Neural cell (in vitro differentiated cells): ENCODE measurements around the gene SMIM1. TPM values are rescaled to one million over a fixed set of nuclear protein-coding genes. Genes with fewer than 3 reads are reported as not detected.
"Not testable (repeated sequence)": the region's sequence is repeated elsewhere in the genome, so short reads cannot be mapped to it uniquely, and the experiment has no call there.

ENCODE experiments used
- H2AFZ ChIP-seq: fragments of 200-600, 300-800 bp; sonication (generic), shearing (Covaris generic); 2 replicates; pipeline ENCODE4 v1.6.0; 2014; ENCODE audit warnings: low read depth, mild to moderate bottlenecking, antibody characterized with exemption, low read length, moderate library complexity
- H3F3A ChIP-seq: fragments of 200-600 bp; shearing (Covaris generic); 2 replicates; pipeline ENCODE4 v1.6.1; 2016; ENCODE audit warnings: mild to moderate bottlenecking, moderate library complexity, mixed read lengths, antibody characterized with exemption, low read length; ENCODE audit not compliant: insufficient read depth, poor library complexity, severe bottlenecking
- H3K27ac ChIP-seq: fragments of 200-600, 300-800 bp; sonication (generic), shearing (Covaris generic); 2 replicates; pipeline ENCODE4 v1.5.1; 2014; ENCODE audit warnings: mild to moderate bottlenecking, low read length, moderate library complexity
- H3K27me3 ChIP-seq: fragments of 300-800, 200-600 bp; sonication (generic), shearing (Covaris generic); 2 replicates; pipeline ENCODE4 v1.6.0; 2014; ENCODE audit warnings: mild to moderate bottlenecking, low read depth, low read length, moderate library complexity; ENCODE audit not compliant: insufficient read depth
- H3K36me3 ChIP-seq: fragments of 300-800, 200-600 bp; sonication (generic), shearing (Covaris generic); 2 replicates; pipeline ENCODE4 v1.5.1; 2014; ENCODE audit warnings: mild to moderate bottlenecking, antibody characterized with exemption, low read length, moderate library complexity; ENCODE audit not compliant: insufficient read depth
- H3K4me2 ChIP-seq: fragments of 300-800, 200-600 bp; sonication (generic), shearing (Covaris generic); 2 replicates; pipeline ENCODE4 v1.6.0; 2014; ENCODE audit warnings: mild to moderate bottlenecking, low read length
- H3K4me3 ChIP-seq: fragments of 300-800, 200-600 bp; sonication (generic), shearing (Covaris generic); 2 replicates; pipeline ENCODE4 v1.5.1; 2014; ENCODE audit warnings: mild to moderate bottlenecking, low read length, moderate library complexity
- H3K79me2 ChIP-seq: fragments of 200-600 bp; shearing (Covaris generic); replicated peaks from 2 replicates; pipeline ENCODE4 v1.6.0; 2014; ENCODE audit warnings: mild to moderate bottlenecking, low read length, moderate library complexity; ENCODE audit not compliant: insufficient read depth
- H3K9ac ChIP-seq: fragments of 300-800, 200-600 bp; sonication (generic), shearing (Covaris generic); 2 replicates; pipeline ENCODE4 v1.6.1; 2016; ENCODE audit warnings: mild to moderate bottlenecking, low read length, mixed read lengths
- H3K9me2 ChIP-seq: fragments of 200-600 bp; shearing (Covaris generic); 2 replicates; pipeline ENCODE4 v1.6.1; 2016; ENCODE audit warnings: mild to moderate bottlenecking, low read length, mixed read lengths; ENCODE audit not compliant: insufficient read depth
- H3K9me3 ChIP-seq: fragments of 200-600, 300-800 bp; sonication (generic), shearing (Covaris generic); 2 replicates; pipeline ENCODE4 v1.6.1; 2016; ENCODE audit warnings: mild to moderate bottlenecking, mixed run types, low read length, moderate library complexity, mixed read lengths
- H4K20me1 ChIP-seq: fragments of 200-600 bp; shearing (Covaris generic); 2 replicates; pipeline ENCODE4 v1.6.1; 2016; ENCODE audit warnings: mild to moderate bottlenecking, mixed run types; ENCODE audit not compliant: insufficient read depth
- EP300 ChIP-seq: fragments of 450-650 bp; conservative IDR thresholded peaks from 2 replicates; pipeline ENCODE4 v1.6.1; 2014; ENCODE audit warnings: antibody characterized with exemption, mild to moderate bottlenecking, moderate library complexity; ENCODE audit not compliant: poor library complexity, severe bottlenecking
- EZH2 ChIP-seq: fragments of 200-600, 300-800 bp; shearing (Covaris generic), sonication (generic); IDR thresholded peaks from 2 replicates; pipeline ENCODE4 v1.6.1; 2014; ENCODE audit warnings: antibody characterized with exemption, low read length, borderline replicate concordance, mild to moderate bottlenecking; ENCODE audit not compliant: insufficient read depth, poor library complexity, severe bottlenecking
- MXI1 ChIP-seq: fragments of 450-650 bp; conservative IDR thresholded peaks from 2 replicates; pipeline ENCODE4 v1.6.1; 2014; ENCODE audit warnings: antibody characterized with exemption, mild to moderate bottlenecking; ENCODE audit not compliant: poor library complexity, severe bottlenecking
- POLR2AphosphoS5 ChIP-seq: IDR thresholded peaks from 2 replicates; pipeline ENCODE4 v1.6.1; 2012
- RAD21 ChIP-seq: fragments of 450-650 bp; conservative IDR thresholded peaks from 2 replicates; pipeline ENCODE4 v1.6.1; 2014; ENCODE audit warnings: antibody characterized with exemption, mild to moderate bottlenecking, moderate library complexity
- SMC3 ChIP-seq: fragments of 450-650 bp; conservative IDR thresholded peaks from 2 replicates; pipeline ENCODE4 v1.6.1; 2014; ENCODE audit warnings: antibody characterized with exemption, mild to moderate bottlenecking, moderate library complexity; ENCODE audit not compliant: poor library complexity
- TAF1 ChIP-seq: IDR thresholded peaks from 2 replicates; pipeline ENCODE4 v1.6.1; 2012; ENCODE audit warnings: low read depth
- polyA plus RNA-seq: library from polyadenylated mRNA; depleted of rRNA; stranded (reverse); fragments of >200 nt; gene quantifications from 2 replicates; pipeline ENCODE4 v1.2.3, GENCODE V29; 2014
- TF ChIP-seq, protein P1 (sequence below): fragments of 450-650 bp; IDR thresholded peaks from 2 replicates; pipeline ENCODE4 v1.5.1; 2014; ENCODE audit warnings: antibody characterized with exemption, mild to moderate bottlenecking, moderate library complexity; ENCODE audit not compliant: poor library complexity, severe bottlenecking
- TF ChIP-seq, protein P2 (sequence below): IDR thresholded peaks from 2 replicates; pipeline ENCODE4 v1.6.1; 2012; ENCODE audit warnings: borderline replicate concordance

Gene SMIM1
- polyA plus RNA-seq, 1 donor from 2014 or later, result not detected

DNA sequence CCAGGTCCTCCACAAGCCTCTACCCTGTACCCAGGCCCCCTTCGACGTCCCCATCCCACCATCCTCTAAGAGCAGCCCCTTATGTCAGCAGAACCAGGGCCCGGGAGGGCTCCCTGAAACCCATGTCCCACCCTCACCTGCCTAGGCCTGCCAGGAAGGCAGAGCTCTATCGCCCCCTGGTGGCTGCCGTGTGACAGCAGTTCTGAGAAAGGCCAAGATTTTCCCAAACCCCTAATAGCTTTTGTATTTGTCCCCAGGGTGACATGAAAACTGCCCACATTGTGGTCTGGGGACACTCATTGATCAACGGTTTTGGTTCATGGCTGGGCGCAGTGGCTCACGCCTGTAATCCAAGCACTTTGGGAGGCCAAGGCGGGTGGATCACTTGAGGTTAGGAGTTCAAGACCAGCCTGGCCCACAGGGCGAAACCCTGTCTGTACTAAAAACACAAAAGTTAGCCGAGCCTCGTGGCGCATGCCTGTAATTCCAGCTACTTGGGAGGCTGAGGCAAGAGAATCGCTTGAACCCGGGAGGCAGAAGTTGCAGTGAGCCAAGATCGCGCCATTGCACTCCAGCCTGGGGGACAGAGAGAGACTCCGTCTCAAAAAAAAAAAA, 48.0 kb upstream of the SMIM1 start:
- H3K9me3 ChIP-seq, H2AFZ ChIP-seq, H4K20me1 ChIP-seq, H3K4me2 ChIP-seq, H3K27me3 ChIP-seq, H3K27ac ChIP-seq, H3K36me3 ChIP-seq, H3K79me2 ChIP-seq, H3F3A ChIP-seq, H3K9me2 ChIP-seq, H3K9ac ChIP-seq, H3K4me3 ChIP-seq: not testable (repeated sequence)
- TF ChIP-seq SMC3 (peak; percentile 87), RAD21 (peak; percentile 82)
- TF ChIP-seq, protein P1, sequence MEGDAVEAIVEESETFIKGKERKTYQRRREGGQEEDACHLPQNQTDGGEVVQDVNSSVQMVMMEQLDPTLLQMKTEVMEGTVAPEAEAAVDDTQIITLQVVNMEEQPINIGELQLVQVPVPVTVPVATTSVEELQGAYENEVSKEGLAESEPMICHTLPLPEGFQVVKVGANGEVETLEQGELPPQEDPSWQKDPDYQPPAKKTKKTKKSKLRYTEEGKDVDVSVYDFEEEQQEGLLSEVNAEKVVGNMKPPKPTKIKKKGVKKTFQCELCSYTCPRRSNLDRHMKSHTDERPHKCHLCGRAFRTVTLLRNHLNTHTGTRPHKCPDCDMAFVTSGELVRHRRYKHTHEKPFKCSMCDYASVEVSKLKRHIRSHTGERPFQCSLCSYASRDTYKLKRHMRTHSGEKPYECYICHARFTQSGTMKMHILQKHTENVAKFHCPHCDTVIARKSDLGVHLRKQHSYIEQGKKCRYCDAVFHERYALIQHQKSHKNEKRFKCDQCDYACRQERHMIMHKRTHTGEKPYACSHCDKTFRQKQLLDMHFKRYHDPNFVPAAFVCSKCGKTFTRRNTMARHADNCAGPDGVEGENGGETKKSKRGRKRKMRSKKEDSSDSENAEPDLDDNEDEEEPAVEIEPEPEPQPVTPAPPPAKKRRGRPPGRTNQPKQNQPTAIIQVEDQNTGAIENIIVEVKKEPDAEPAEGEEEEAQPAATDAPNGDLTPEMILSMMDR, result peak; percentile 93

DNA sequence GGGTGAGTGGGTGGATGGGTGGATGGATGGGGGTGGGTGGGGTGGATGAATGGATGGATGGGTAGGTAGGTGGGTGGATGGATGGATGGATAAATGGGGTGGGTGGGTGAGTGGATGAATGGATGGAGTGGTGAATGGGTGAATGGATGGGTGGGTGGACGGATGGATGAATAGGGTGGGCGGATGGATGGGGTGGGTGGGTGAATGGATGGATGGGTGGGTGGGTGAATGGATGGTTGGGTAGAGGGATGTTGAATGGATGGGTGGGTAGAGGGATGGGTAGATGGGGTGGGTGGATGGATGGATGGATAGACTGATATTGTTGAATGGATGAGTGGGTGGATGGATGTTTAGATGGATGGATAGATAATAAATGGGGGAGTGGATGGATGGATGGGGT, 47.2 kb upstream of the SMIM1 start:
- Histone ChIP-seq H3F3A (no peaks in the 10 kb centered on the region), H2AFZ (no peak overlapping the region), H3K9ac (no peak overlapping the region), H3K27ac (no peak overlapping the region), H3K4me3 (no peak overlapping the region), H3K9me2 (no peaks in the 10 kb centered on the region), H3K36me3 (no peaks in the 10 kb centered on the region), H3K79me2 (no peaks in the 10 kb centered on the region), H3K4me2 (no peak overlapping the region), H3K27me3 (no peaks in the 10 kb centered on the region), H3K9me3 (no peaks in the 10 kb centered on the region), H4K20me1 (no peaks in the 10 kb centered on the region)
- TF ChIP-seq, protein P2, sequence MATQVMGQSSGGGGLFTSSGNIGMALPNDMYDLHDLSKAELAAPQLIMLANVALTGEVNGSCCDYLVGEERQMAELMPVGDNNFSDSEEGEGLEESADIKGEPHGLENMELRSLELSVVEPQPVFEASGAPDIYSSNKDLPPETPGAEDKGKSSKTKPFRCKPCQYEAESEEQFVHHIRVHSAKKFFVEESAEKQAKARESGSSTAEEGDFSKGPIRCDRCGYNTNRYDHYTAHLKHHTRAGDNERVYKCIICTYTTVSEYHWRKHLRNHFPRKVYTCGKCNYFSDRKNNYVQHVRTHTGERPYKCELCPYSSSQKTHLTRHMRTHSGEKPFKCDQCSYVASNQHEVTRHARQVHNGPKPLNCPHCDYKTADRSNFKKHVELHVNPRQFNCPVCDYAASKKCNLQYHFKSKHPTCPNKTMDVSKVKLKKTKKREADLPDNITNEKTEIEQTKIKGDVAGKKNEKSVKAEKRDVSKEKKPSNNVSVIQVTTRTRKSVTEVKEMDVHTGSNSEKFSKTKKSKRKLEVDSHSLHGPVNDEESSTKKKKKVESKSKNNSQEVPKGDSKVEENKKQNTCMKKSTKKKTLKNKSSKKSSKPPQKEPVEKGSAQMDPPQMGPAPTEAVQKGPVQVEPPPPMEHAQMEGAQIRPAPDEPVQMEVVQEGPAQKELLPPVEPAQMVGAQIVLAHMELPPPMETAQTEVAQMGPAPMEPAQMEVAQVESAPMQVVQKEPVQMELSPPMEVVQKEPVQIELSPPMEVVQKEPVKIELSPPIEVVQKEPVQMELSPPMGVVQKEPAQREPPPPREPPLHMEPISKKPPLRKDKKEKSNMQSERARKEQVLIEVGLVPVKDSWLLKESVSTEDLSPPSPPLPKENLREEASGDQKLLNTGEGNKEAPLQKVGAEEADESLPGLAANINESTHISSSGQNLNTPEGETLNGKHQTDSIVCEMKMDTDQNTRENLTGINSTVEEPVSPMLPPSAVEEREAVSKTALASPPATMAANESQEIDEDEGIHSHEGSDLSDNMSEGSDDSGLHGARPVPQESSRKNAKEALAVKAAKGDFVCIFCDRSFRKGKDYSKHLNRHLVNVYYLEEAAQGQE, result no peak
- TF ChIP-seq SMC3 (no peak), TAF1 (no peak), MXI1 (no peak), EZH2 (no peak), RAD21 (no peak), EP300 (no peak), POLR2AphosphoS5 (no peak)
- TF ChIP-seq, protein P1, result no peak
